Right lobe of liver (tissue), 4 donors: ENCODE results near the gene KIAA1191.

ENCODE experiments used
- POLR2A ChIP-seq: fragments of 450-650 bp; IDR thresholded peaks from one replicate; pipeline ENCODE4 v1.6.1; 2017; ENCODE audit warnings: antibody characterized with exemption, mild to moderate bottlenecking
- TF ChIP-seq, protein P1 (sequence below), 4 donors: fragments of 200-600 bp in 3 of 4; fragments of 450-650 bp in 1 of 4; IDR thresholded peaks; one replicate each; pipeline versions ENCODE4 v1.5.1 to v1.8.0; 2016 to 2022; ENCODE audit warnings: antibody characterized with exemption in 4 of 4, mild to moderate bottlenecking in 2 of 4
- donor health status: DM: no; HTN: no; CAD: no.
- donor health status: DM: no; HTN: no; CAD: no.
- donor health status: DM: no; HTN: yes; CAD: no.

DNA sequence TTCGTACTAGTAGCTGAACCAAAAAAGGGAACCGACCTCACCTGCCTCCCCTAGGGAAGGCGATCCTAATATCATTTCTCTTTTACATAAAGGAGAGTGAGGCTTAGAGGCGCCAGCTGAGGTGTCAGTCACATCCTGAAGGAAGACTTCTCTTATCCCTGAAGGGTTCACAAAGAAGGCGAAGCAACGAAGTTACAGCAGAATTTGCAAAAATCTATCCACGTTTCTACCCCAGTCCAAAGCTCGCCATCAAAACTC is 598 bp upstream of the KIAA1191 start:
- TF ChIP-seq, protein P1, sequence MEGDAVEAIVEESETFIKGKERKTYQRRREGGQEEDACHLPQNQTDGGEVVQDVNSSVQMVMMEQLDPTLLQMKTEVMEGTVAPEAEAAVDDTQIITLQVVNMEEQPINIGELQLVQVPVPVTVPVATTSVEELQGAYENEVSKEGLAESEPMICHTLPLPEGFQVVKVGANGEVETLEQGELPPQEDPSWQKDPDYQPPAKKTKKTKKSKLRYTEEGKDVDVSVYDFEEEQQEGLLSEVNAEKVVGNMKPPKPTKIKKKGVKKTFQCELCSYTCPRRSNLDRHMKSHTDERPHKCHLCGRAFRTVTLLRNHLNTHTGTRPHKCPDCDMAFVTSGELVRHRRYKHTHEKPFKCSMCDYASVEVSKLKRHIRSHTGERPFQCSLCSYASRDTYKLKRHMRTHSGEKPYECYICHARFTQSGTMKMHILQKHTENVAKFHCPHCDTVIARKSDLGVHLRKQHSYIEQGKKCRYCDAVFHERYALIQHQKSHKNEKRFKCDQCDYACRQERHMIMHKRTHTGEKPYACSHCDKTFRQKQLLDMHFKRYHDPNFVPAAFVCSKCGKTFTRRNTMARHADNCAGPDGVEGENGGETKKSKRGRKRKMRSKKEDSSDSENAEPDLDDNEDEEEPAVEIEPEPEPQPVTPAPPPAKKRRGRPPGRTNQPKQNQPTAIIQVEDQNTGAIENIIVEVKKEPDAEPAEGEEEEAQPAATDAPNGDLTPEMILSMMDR (IDR thresholded peaks at IDR 0.05) = no peak
- TF ChIP-seq POLR2A = no peak
